ENCODE measurements around the gene CAT. TPM values are rescaled to one million over a fixed set of nuclear protein-coding genes. Genes with fewer than 3 reads are reported as not detected.
"Not testable (repeated sequence)": the region's sequence is repeated elsewhere in the genome, so short reads cannot be mapped to it uniquely, and the experiment has no call there.

CAT gene
- total RNA-seq, 4 donors from 2014 or later = 81.0 to 213 (median 125) TPM

DNA sequence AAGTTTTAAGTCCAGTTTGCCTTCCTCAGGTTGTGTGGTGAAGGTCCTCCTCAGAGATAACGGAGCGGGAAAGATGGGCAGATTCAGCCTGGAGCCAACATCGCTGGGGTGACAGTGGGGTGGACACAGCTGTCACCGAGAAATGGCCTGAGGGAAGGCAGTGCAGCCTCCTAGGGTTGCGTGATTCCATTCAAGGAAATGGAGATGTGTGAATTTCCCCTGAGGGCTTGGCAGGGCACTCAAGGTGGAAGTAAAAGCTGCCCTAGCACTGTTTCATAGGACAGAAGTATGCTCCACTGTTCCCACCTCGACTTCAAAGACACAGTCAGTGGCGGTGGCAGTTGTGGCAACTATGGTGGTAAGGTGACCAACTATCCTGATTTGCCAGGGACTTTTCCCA lies 15.4 kb upstream of the CAT start:
- no peak for ATAC-seq
- TF ChIP-seq EP300 (IDR thresholded peaks at IDR 0.05) = no peak
- no peak overlapping the region for H3K27ac ChIP-seq
- no peak overlapping the region for H3K4me3 ChIP-seq
- H3K27me3 ChIP-seq = no peaks in the 10 kb centered on the region
- no peaks in the 10 kb centered on the region for H3K36me3 ChIP-seq
- H3K4me1 ChIP-seq = peaks cover 0 to 12% (median 3%) of the 10 kb centered on the region in 3 donors
- 80 to 95% methylated on average over 4 of the region's 7 CpGs for WGBS, 2 donors (ENCODE audit: low coverage in 1 of 2)
- H3K9me3 ChIP-seq = no peaks in the 10 kb centered on the region

DNA sequence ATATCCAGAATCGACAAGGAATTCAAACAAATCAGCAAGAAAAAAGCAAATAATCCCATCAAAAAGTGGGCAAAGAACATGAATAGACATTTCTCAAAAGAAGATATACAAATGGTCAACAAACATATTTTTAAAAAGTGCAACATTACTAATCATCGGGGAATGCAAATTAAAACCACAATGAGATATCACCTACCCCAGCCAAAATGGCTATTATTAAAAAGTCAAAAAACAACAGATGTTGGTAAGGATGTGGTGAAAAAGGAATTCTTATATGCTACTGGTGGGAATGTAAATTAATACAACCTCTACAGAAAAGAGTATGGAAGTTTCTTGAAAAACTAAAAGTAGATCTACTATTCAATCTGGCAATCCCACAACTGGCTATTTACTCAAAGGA lies 13.9 kb upstream of the CAT start:
- not testable (repeated sequence) for H3K36me3 ChIP-seq, H3K27me3 ChIP-seq, H3K9me3 ChIP-seq, H3K4me3 ChIP-seq, H3K27ac ChIP-seq, ATAC-seq
- peaks cover 0 to 12% (median 3%) of the 10 kb centered on the region in 3 donors for H3K4me1 ChIP-seq
- WGBS, 2 donors (ENCODE audit: low coverage in 1 of 2) = 90 to 100% methylated on average over 2 of the region's 2 CpGs

DNA sequence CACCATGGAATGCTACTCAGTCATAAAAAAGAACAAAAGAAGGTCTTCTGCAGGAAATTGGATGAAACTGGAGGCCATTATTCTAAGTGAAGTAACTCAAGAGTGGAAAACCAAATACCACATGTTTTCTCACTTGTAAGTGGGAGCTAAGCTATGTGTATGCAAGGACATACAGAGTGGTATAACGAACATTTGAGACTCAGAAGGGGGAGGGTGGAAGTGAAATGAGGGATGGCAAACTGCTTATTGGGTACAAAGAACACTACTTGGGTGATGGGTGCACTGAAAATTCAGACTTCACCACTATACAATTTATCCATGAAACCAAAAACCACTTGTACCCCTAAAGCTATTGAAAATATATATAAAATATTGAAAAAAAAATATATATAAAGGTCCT lies 13.4 kb upstream of the CAT start:
- ATAC-seq = no peak
- Histone ChIP-seq H3K4me1 (peaks cover 0 to 12% (median 3%) of the 10 kb centered on the region in 3 donors), H3K27ac (no peak overlapping the region), H3K4me3 (no peak overlapping the region), H3K27me3 (no peaks in the 10 kb centered on the region), H3K36me3 (no peaks in the 10 kb centered on the region), H3K9me3 (no peaks in the 10 kb centered on the region)
- 92 to 93% methylated on average over 1 of the region's 1 CpG for WGBS, 2 donors (ENCODE audit: low coverage in 1 of 2)
- TF ChIP-seq POLR2AphosphoS5 (IDR thresholded peaks at IDR 0.05) (no peak), EP300 (IDR thresholded peaks at IDR 0.05) (no peak), POLR2A (IDR thresholded peaks at IDR 0.05) (no peak)
- TF ChIP-seq, protein P1, sequence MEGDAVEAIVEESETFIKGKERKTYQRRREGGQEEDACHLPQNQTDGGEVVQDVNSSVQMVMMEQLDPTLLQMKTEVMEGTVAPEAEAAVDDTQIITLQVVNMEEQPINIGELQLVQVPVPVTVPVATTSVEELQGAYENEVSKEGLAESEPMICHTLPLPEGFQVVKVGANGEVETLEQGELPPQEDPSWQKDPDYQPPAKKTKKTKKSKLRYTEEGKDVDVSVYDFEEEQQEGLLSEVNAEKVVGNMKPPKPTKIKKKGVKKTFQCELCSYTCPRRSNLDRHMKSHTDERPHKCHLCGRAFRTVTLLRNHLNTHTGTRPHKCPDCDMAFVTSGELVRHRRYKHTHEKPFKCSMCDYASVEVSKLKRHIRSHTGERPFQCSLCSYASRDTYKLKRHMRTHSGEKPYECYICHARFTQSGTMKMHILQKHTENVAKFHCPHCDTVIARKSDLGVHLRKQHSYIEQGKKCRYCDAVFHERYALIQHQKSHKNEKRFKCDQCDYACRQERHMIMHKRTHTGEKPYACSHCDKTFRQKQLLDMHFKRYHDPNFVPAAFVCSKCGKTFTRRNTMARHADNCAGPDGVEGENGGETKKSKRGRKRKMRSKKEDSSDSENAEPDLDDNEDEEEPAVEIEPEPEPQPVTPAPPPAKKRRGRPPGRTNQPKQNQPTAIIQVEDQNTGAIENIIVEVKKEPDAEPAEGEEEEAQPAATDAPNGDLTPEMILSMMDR (IDR thresholded peaks at IDR 0.05) = no peak

DNA sequence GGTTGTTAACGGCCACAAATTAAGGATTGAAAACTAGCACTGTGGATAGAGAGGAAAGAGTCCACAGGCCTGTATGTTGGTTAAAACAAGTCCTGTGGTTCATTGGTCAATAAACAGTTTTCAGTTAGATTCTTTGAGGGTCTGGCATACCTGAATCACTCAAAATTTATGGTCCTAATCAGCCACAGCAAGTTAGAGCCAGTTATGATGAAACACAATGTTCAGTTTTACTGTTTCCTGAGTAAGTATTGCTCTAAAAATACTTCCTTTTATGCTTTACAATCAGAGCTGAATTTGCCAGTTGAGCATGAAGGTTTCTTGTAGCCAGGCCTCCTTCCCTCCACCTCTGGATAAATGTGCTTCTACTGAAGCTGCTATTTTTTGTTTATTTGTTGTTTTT lies 12.9 kb upstream of the CAT start:
- no peaks in the 10 kb centered on the region for H3K27me3 ChIP-seq
- H3K27ac ChIP-seq = no peak overlapping the region
- ATAC-seq = no peak
- no peak overlapping the region for H3K4me3 ChIP-seq
- peaks cover 0 to 12% (median 3%) of the 10 kb centered on the region in 3 donors for H3K4me1 ChIP-seq
- 88% methylated on average over 1 of the region's 1 CpG for WGBS, 2 donors (ENCODE audit: low coverage in 1 of 2)
- H3K9me3 ChIP-seq = no peaks in the 10 kb centered on the region
- TF ChIP-seq, protein P1 (IDR thresholded peaks at IDR 0.05) = no peak
- TF ChIP-seq POLR2AphosphoS5 (IDR thresholded peaks at IDR 0.05) (no peak), POLR2A (IDR thresholded peaks at IDR 0.05) (no peak), EP300 (IDR thresholded peaks at IDR 0.05) (no peak)
- H3K36me3 ChIP-seq = no peaks in the 10 kb centered on the region

DNA sequence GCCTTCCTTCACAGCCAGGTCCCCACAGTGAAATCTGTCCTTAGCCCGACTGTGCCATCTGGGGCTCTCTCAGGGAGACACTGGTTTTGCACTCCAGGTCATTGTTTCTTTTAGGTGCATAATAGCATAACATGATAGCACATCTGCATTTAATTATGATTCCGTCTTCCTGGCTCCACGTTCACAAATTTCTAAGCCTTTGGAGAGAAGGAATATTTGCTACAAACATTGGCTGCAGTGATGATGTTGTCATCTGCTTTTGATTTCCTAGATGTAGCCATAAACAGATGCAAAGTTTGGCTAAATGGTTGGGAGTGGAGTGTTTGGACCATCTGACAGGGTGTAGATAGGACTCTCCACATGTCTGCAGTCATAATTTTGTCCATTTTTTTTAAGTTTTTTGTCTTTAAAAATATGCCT lies 12.0 kb upstream of the CAT start:
- peaks cover 0 to 12% (median 3%) of the 10 kb centered on the region in 3 donors for H3K4me1 ChIP-seq
- no peak overlapping the region for H3K27ac ChIP-seq
- 40 to 50% methylated on average over 2 to 3 of the region's 3 CpGs for WGBS, 2 donors (ENCODE audit: low coverage in 1 of 2)
- TF ChIP-seq POLR2AphosphoS5 (IDR thresholded peaks at IDR 0.05) (no peak), POLR2A (IDR thresholded peaks at IDR 0.05) (no peak), EP300 (IDR thresholded peaks at IDR 0.05) (no peak)
- TF ChIP-seq, protein P1 (IDR thresholded peaks at IDR 0.05) = no peak
- H3K4me3 ChIP-seq = no peak overlapping the region
- H3K36me3 ChIP-seq = no peaks in the 10 kb centered on the region
- no peaks in the 10 kb centered on the region for H3K9me3 ChIP-seq
- no peaks in the 10 kb centered on the region for H3K27me3 ChIP-seq
- ATAC-seq = peak; percentile 72

DNA sequence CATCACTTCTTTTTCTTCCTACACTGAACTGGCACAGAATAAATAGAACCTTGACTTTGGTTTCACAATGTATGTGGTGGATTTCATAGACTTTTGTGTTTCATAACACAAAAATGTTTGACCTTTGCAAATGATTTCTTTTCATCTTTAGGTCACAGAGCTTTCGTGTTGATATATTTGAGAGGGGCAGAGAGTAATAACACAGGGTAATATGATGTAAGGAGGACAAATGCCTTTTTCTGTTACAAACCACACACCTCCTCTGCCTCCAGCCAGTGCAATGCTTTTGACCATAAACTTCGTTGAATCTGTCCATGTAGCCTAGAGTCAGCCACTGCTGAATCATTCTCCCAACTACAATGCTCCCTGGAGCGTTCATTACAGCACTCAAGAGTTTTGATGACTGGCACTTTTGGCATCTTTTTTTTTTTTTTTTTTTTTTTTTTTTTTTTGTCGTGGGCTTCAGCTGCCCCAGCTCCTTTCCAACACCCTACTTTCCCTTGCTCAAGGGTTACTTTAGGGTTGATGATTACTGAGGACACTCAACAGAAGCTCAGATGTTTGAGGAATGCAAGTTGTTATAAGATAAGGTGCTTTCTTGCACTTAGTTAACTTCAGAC lies 11.4 kb upstream of the CAT start:
- ATAC-seq = peak; percentile 80
- Histone ChIP-seq H3K36me3 (no peaks in the 10 kb centered on the region), H3K4me3 (no peak overlapping the region), H3K4me1 (peaks cover 0 to 8% (median 3%) of the 10 kb centered on the region in 3 donors), H3K9me3 (no peaks in the 10 kb centered on the region), H3K27ac (no peak overlapping the region), H3K27me3 (no peaks in the 10 kb centered on the region)
- WGBS, 2 donors (ENCODE audit: low coverage in 1 of 2) = 43 to 65% methylated on average over 3 of the region's 4 CpGs
- TF ChIP-seq, protein P1 (IDR thresholded peaks at IDR 0.05) = no peak
